LHCN-M2 (cell line): ENCODE results near the gene MMP21. TPM values are rescaled to one million over a fixed set of nuclear protein-coding genes. Genes with fewer than 3 reads are reported as not detected.

Experiments used
- DNase-seq: peaks from one replicate; pipeline ENCODE4 v3.0.0-alpha.2; 2012; ENCODE audit warnings: low read depth
- polyA plus RNA-seq: library from polyadenylated mRNA; unstranded; fragments of >200 nt; gene quantifications from one replicate; pipeline ENCODE4 v1.2.1, GENCODE V29; 2012; ENCODE audit warnings: missing spikeins
- total RNA-seq: library from RNA; depleted of rRNA; stranded (reverse); fragments of >200 nt; gene quantifications from 2 replicates; pipeline ENCODE4 v1.2.3, GENCODE V29; 2014; rRNA removed

Gene MMP21
- not detected in 2 replicates for total RNA-seq
- not detected for polyA plus RNA-seq

- no peak for DNase-seq
Observed at GRCh38 chr10:125775491-125776106, at the start of gene MMP21. Gene MMP21, minus strand, starts transcription at chr10:125775821. Its CDS starts 0 bp downstream, at chr10:125775821.

- DNase-seq, result peak; percentile 33
Observed at GRCh38 chr10:125824736-125825135, 49.1 kb upstream of the MMP21 start.

GRCh38 chr10:125823663-125824251, 48.1 kb upstream of the MMP21 start:
- DNase-seq, result peak; percentile 16

GRCh38 chr10:125822878-125823662, 47.4 kb upstream of the MMP21 start, which contains the start of the genes BCCIP and UROS:
Gene BCCIP, plus strand, starts transcription at chr10:125823546. Its CDS starts 12 bp downstream, at chr10:125823558.
Gene UROS, minus strand, starts transcription at chr10:125823258. Its CDS starts 6,759 bp downstream, at chr10:125816499.
- peak; percentile 83 for DNase-seq

GRCh38 chr10:125820701-125821100, 45.1 kb upstream of the MMP21 start:
- DNase-seq, result no peak

- no peak for DNase-seq
Observed at GRCh38 chr10:125817337-125817946, 41.8 kb upstream of the MMP21 start.

- no peak for DNase-seq
Observed at GRCh38 chr10:125816548-125816947, 40.9 kb upstream of the MMP21 start.

GRCh38 chr10:125815764-125816163, 40.1 kb upstream of the MMP21 start:
- DNase-seq, result no peak

GRCh38 chr10:125812128-125812750, 36.6 kb upstream of the MMP21 start:
- DNase-seq, result no peak

GRCh38 chr10:125811251-125811650, 35.6 kb upstream of the MMP21 start:
- no peak for DNase-seq

- no peak for DNase-seq
Observed at GRCh38 chr10:125808047-125808446, 32.4 kb upstream of the MMP21 start.

- DNase-seq, result no peak
Observed at GRCh38 chr10:125802739-125803138, 27.1 kb upstream of the MMP21 start.

GRCh38 chr10:125802131-125802530, 26.5 kb upstream of the MMP21 start:
- no peak for DNase-seq

GRCh38 chr10:125801574-125801973, 26.0 kb upstream of the MMP21 start:
- no peak for DNase-seq

GRCh38 chr10:125799451-125800182, 24.0 kb upstream of the MMP21 start:
- DNase-seq, result no peak

- DNase-seq, result no peak
Observed at GRCh38 chr10:125797994-125798662, 22.5 kb upstream of the MMP21 start.

- no peak for DNase-seq
Observed at GRCh38 chr10:125797424-125797823, 21.8 kb upstream of the MMP21 start.

- no peak for DNase-seq
Observed at GRCh38 chr10:125795637-125796190, 20.1 kb upstream of the MMP21 start.

GRCh38 chr10:125795128-125795527, 19.5 kb upstream of the MMP21 start:
- DNase-seq, result no peak
